SK-N-SH treated with all-trans-retinoic acid at 6 μM for 48 hours (cell line): ENCODE measurements around the gene SPG7.

ENCODE experiments used
- ATAC-seq: fragments of 200-7000 bp; cut with Tn5 transposase; 3 replicates; pipeline ENCODE4 v1.9.1; 2020; ENCODE audit warnings: mild to moderate bottlenecking, moderate library complexity
- CREB5 ChIP-seq: fragments of 250-450 bp; sonication (Bioruptor Pico); IDR thresholded peaks from 2 replicates; pipeline ENCODE4 v1.5.1; 2020; ENCODE audit warnings: low read depth, mild to moderate bottlenecking, moderate library complexity
- CSDC2 ChIP-seq: fragments of 250-450 bp; sonication (Bioruptor Pico); IDR thresholded peaks from 2 replicates; pipeline ENCODE4 v1.5.0; 2020; ENCODE audit warnings: mild to moderate bottlenecking, moderate library complexity
- ESRRG ChIP-seq: fragments of 250-450 bp; sonication (Bioruptor Pico); IDR thresholded peaks from 2 replicates; pipeline ENCODE4 v1.6.1; 2021; ENCODE audit warnings: mild to moderate bottlenecking
- GLIS3 ChIP-seq: fragments of 250-450 bp; sonication (Bioruptor Pico); IDR thresholded peaks from 2 replicates; pipeline ENCODE4 v1.5.0; 2020; ENCODE audit warnings: mild to moderate bottlenecking, moderate library complexity
- OSR1 ChIP-seq: fragments of 250-450 bp; sonication (Bioruptor Pico); IDR thresholded peaks from 2 replicates; pipeline ENCODE4 v1.8.0; 2022; ENCODE audit warnings: moderate library complexity, mild to moderate bottlenecking, inconsistent platforms
- POU6F1 ChIP-seq: fragments of 250-450 bp; sonication (Bioruptor Pico); IDR thresholded peaks from 2 replicates; pipeline ENCODE4 v1.8.0; 2021; ENCODE audit warnings: low read depth, mild to moderate bottlenecking, moderate library complexity, borderline replicate concordance
- PPARA ChIP-seq: fragments of 250-450 bp; sonication (Bioruptor Pico); IDR thresholded peaks from 2 replicates; pipeline ENCODE4 v1.5.0; 2020; ENCODE audit warnings: mild to moderate bottlenecking, borderline replicate concordance
- RARB ChIP-seq: fragments of 250-450 bp; sonication (Bioruptor Pico); IDR thresholded peaks from 2 replicates; pipeline ENCODE4 v1.8.0; 2021; ENCODE audit warnings: mild to moderate bottlenecking, moderate library complexity
- SNAI2 ChIP-seq: fragments of 250-450 bp; sonication (Bioruptor Pico); IDR thresholded peaks from 2 replicates; pipeline ENCODE4 v1.5.0; 2020; ENCODE audit warnings: mild to moderate bottlenecking, moderate library complexity
- TCF4 ChIP-seq: fragments of 250-450 bp; sonication (Bioruptor Pico); IDR thresholded peaks from 2 replicates; pipeline ENCODE4 v1.8.0; 2021; ENCODE audit warnings: mild to moderate bottlenecking, moderate library complexity, borderline replicate concordance
- ZC3H10 ChIP-seq: fragments of 250-450 bp; sonication (Bioruptor Pico); IDR thresholded peaks from 2 replicates; pipeline ENCODE4 v1.5.1; 2021; ENCODE audit warnings: mild to moderate bottlenecking, moderate library complexity
- ZFP3 ChIP-seq: fragments of 250-450 bp; sonication (Bioruptor Pico); IDR thresholded peaks from 2 replicates; pipeline ENCODE4 v1.5.0; 2020; ENCODE audit warnings: mild to moderate bottlenecking, moderate library complexity
- ZFP30 ChIP-seq: fragments of 450-650 bp; formaldehyde crosslinking; IDR thresholded peaks from 2 replicates; pipeline ENCODE4 v1.5.0; 2022; ENCODE audit warnings: mild to moderate bottlenecking, moderate library complexity
- ZNF565 ChIP-seq: fragments of 450-650 bp; formaldehyde crosslinking; conservative IDR thresholded peaks from 2 replicates; pipeline ENCODE4 v1.5.0; 2020; ENCODE audit warnings: low read depth, mild to moderate bottlenecking, moderate library complexity
- ZNF70 ChIP-seq: fragments of 450-650 bp; formaldehyde crosslinking; IDR thresholded peaks from 2 replicates; pipeline ENCODE4 v1.5.0; 2020; ENCODE audit warnings: mild to moderate bottlenecking, moderate library complexity
- TF ChIP-seq, protein P1 (sequence below): fragments of 250-450 bp; sonication (Bioruptor Pico); IDR thresholded peaks from 2 replicates; pipeline ENCODE4 v1.5.0; 2020; ENCODE audit warnings: mild to moderate bottlenecking, moderate library complexity
- TF ChIP-seq, protein P2 (sequence below): fragments of 250-450 bp; sonication (Bioruptor Pico); IDR thresholded peaks from 2 replicates; pipeline ENCODE4 v1.8.0; 2020; ENCODE audit warnings: mild to moderate bottlenecking, moderate library complexity, borderline replicate concordance
- TF ChIP-seq, protein P3 (sequence below): fragments of 250-450 bp; sonication (Bioruptor Pico); IDR thresholded peaks from 2 replicates; pipeline ENCODE4 v1.5.1; 2021; ENCODE audit warnings: mild to moderate bottlenecking, moderate library complexity

The SPG7 gene

DNA sequence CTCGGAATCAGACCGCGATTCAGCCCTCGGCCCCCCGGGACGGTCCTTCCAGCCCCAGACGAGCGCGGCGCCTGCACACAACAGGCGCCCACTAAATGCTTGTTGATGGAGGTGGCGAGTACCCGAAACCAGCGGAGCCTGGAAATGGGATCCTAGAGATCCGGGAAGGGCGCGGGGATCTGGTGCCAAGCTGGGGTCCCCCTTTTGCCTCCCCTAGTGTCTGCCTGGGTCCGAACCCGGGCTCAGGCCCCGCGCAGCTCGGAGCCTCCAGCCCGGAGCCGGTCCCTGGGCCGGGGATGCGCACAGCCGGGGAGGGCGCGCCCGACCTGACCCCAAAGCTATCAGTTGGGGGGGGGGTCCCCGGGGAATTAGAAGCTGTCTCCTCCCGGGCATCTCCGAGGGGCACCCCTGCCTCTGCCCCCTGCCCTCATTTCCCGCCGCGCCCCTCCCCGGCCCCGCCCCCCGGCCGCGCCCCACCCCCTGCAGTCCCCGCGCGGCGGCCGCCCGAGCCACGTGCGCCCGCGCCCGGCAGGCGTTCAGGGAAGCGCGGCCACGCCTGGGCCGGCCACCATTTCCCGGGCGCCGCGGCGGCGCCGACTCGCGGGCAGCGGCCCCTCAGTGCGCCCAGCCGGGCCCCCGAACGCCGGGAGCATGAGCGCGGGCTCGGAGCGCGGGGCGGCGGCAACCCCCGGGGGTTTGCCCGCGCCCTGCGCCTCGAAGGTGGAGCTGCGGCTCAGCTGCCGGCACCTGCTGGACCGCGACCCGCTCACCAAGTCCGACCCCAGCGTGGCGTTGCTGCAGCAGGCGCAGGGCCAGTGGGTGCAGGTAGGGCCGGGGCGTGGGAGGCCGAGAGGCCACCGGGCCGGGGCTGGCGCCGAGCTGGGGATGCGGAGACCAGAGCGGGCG is 67.3 kb downstream of the SPG7 start, which contains the start of gene CPNE7 (continued):
- TF ChIP-seq ZNF565 (no peak), CREB5 (CRISPR knock-in tag) (no peak)

DNA sequence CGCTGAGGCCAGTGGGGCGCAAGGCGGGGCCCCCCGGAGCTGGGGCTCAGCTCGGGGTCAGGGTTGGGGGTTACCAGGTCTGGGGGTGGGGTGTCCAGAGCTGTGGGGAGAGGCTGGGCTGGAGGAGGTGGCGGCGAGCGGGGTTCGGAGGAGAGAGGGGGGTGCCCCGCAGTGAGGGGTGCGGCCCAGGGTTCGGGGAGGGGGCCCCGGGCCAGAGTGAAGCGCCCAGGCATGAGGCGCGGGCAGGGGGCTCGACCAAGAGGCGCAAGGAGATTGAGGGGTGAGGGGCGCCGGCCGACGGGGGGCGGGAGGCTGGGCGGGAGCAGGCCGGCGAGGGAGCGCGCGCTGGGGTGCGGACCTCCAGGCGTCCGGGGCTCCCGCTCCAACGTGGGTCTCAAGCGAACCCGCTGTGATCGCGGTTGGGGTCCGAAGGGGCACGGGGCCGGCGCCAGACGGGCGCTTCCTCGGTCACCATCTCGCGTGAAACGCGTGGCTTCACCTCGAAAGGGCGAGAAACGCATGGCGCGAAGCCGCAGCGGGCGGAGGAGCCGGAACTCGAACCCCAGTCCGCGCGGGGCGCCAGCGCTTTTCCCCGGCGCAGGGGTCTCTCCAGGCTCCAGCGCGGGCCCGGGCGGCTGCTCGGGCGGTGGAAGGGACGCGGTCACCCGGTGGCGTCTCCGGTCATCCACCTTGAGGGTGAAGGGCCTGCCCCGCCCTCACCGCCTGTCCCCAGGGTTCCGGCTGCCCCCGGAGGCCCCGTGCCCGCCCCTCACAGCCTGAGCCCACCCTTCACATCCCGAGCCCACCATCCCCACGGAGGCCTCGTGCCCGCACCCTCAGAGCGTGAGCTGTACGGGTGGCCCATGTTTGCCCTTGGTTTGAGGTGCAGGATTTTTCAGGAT is 68.2 kb downstream of the SPG7 start:
- no peak for ATAC-seq
- TF ChIP-seq CREB5 (CRISPR knock-in tag): no peak
- TF ChIP-seq OSR1 (CRISPR knock-in tag): no peak
- no peak for TF ChIP-seq GLIS3 (CRISPR knock-in tag)
- TF ChIP-seq CSDC2 (CRISPR knock-in tag): no peak
- no peak for TF ChIP-seq TCF4 (CRISPR knock-in tag)
- TF ChIP-seq, protein P1, sequence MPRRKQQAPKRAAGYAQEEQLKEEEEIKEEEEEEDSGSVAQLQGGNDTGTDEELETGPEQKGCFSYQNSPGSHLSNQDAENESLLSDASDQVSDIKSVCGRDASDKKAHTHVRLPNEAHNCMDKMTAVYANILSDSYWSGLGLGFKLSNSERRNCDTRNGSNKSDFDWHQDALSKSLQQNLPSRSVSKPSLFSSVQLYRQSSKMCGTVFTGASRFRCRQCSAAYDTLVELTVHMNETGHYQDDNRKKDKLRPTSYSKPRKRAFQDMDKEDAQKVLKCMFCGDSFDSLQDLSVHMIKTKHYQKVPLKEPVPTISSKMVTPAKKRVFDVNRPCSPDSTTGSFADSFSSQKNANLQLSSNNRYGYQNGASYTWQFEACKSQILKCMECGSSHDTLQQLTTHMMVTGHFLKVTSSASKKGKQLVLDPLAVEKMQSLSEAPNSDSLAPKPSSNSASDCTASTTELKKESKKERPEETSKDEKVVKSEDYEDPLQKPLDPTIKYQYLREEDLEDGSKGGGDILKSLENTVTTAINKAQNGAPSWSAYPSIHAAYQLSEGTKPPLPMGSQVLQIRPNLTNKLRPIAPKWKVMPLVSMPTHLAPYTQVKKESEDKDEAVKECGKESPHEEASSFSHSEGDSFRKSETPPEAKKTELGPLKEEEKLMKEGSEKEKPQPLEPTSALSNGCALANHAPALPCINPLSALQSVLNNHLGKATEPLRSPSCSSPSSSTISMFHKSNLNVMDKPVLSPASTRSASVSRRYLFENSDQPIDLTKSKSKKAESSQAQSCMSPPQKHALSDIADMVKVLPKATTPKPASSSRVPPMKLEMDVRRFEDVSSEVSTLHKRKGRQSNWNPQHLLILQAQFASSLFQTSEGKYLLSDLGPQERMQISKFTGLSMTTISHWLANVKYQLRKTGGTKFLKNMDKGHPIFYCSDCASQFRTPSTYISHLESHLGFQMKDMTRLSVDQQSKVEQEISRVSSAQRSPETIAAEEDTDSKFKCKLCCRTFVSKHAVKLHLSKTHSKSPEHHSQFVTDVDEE (CRISPR knock-in tag): no peak
- no peak for TF ChIP-seq ZNF70
- TF ChIP-seq, protein P2, sequence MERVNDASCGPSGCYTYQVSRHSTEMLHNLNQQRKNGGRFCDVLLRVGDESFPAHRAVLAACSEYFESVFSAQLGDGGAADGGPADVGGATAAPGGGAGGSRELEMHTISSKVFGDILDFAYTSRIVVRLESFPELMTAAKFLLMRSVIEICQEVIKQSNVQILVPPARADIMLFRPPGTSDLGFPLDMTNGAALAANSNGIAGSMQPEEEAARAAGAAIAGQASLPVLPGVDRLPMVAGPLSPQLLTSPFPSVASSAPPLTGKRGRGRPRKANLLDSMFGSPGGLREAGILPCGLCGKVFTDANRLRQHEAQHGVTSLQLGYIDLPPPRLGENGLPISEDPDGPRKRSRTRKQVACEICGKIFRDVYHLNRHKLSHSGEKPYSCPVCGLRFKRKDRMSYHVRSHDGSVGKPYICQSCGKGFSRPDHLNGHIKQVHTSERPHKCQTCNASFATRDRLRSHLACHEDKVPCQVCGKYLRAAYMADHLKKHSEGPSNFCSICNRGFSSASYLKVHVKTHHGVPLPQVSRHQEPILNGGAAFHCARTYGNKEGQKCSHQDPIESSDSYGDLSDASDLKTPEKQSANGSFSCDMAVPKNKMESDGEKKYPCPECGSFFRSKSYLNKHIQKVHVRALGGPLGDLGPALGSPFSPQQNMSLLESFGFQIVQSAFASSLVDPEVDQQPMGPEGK: no peak

- TF ChIP-seq ZC3H10 (CRISPR knock-in tag): no peak
- TF ChIP-seq, protein P3, sequence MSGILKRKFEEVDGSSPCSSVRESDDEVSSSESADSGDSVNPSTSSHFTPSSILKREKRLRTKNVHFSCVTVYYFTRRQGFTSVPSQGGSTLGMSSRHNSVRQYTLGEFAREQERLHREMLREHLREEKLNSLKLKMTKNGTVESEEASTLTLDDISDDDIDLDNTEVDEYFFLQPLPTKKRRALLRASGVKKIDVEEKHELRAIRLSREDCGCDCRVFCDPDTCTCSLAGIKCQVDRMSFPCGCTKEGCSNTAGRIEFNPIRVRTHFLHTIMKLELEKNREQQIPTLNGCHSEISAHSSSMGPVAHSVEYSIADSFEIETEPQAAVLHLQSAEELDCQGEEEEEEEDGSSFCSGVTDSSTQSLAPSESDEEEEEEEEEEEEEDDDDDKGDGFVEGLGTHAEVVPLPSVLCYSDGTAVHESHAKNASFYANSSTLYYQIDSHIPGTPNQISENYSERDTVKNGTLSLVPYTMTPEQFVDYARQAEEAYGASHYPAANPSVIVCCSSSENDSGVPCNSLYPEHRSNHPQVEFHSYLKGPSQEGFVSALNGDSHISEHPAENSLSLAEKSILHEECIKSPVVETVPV (CRISPR knock-in tag): no peak
- TF ChIP-seq PPARA: no peak
- TF ChIP-seq POU6F1: no peak
- no peak for TF ChIP-seq TCF4 (CRISPR knock-in tag)
- TF ChIP-seq CREB5 (CRISPR knock-in tag): no peak
- no peak for TF ChIP-seq GLIS3 (CRISPR knock-in tag)
- TF ChIP-seq CSDC2 (CRISPR knock-in tag): no peak
- no peak for TF ChIP-seq OSR1 (CRISPR knock-in tag)
- TF ChIP-seq ZFP3 (CRISPR knock-in tag): no peak
- no peak for TF ChIP-seq ESRRG (CRISPR knock-in tag)
- no peak for TF ChIP-seq SNAI2 (CRISPR knock-in tag)
- no peak for TF ChIP-seq RARB (CRISPR knock-in tag)
- TF ChIP-seq ZFP30 (CRISPR knock-in tag): no peak
- no peak for ATAC-seq
Measured at GRCh38 chr16:89577055-89577759, 69.0 kb downstream of the SPG7 start.
